Esophagus muscularis mucosa (tissue), 4 donors: Measurements from ENCODE around the gene TMED10. TPM values are rescaled to one million over a fixed set of nuclear protein-coding genes. Genes with fewer than 3 reads are reported as not detected.
A peak's percentile ranks its signal among the peaks of the same experiment; 100 is the strongest.

ENCODE experiments used
- DNase-seq: peaks from one replicate; pipeline ENCODE4 v3.0.0-alpha.2; 2017; ENCODE audit errors: extremely low spot score
- H3K27ac ChIP-seq, 4 donors: fragments of 200-600 bp; sonication (generic); replicated peaks in 1 of 4; 1 replicate in 3 of 4; 2 replicates in 1 of 4; pipeline ENCODE4 v1.5.1; 2016 to 2019; ENCODE audit warnings: mild to moderate bottlenecking in 1 of 4
- H3K27me3 ChIP-seq, 4 donors: fragments of 200-600 bp; sonication (generic); one replicate each; pipeline versions ENCODE4 v1.5.1 to v1.6.0; 2016 to 2019
- H3K36me3 ChIP-seq, 4 donors: fragments of 200-600 bp; sonication (generic); one replicate each; pipeline ENCODE4 v1.5.1; 2016 to 2019
- H3K4me1 ChIP-seq, 4 donors: fragments of 200-600 bp; sonication (generic); one replicate each; pipeline ENCODE4 v1.5.1; 2016 to 2019
- H3K4me3 ChIP-seq, 4 donors: fragments of 200-600 bp; sonication (generic); 1 replicate in 2 of 4; 2 replicates in 2 of 4; pipeline ENCODE4 v1.5.1; 2016 to 2019; ENCODE audit warnings: mild to moderate bottlenecking in 4 of 4, moderate library complexity in 1 of 4
- H3K9me3 ChIP-seq, 4 donors: fragments of 200-600 bp; sonication (generic); 1 replicate in 3 of 4; 2 replicates in 1 of 4; pipeline ENCODE4 v1.5.1; 2016 to 2019
- EP300 ChIP-seq: sonication (generic); formaldehyde crosslinking; IDR thresholded peaks from one replicate; pipeline ENCODE4 v1.6.1; 2017; ENCODE audit warnings: antibody characterized with exemption
- POLR2A ChIP-seq: fragments of 450-650 bp; IDR thresholded peaks from one replicate; pipeline ENCODE4 v1.6.1; 2017; ENCODE audit warnings: antibody characterized with exemption, moderate library complexity, mild to moderate bottlenecking, low read depth
- POLR2AphosphoS5 ChIP-seq, 2 donors: sonication (generic); formaldehyde crosslinking; IDR thresholded peaks; one replicate each; pipeline ENCODE4 v1.6.1; 2017; ENCODE audit warnings: antibody characterized with exemption in 2 of 2
- WGBS: methylation state at CpG from one replicate; pipeline ENCODE4 v1.1.5; 2018; 5-methylcytosine and 5-hydroxymethylcytosine counted together
- intact Hi-C: fragments of 100-400 bp; cut with DNase I; formaldehyde crosslinking; loops from one replicate; pipeline ENCODE4 v1.15.1; 2023
- total RNA-seq, 4 donors: library from RNA; depleted of rRNA; stranded (reverse); fragments of >200 nt; gene quantifications; one replicate each; pipeline versions ENCODE4 v1.1.0 to v1.2.1, GENCODE V29; 2016
- TF ChIP-seq, protein P1 (sequence below), 3 experiments: fragments of 200-600 bp in 2 of 3; fragments of 450-650 bp in 1 of 3; sonication (generic) in 2 of 3; IDR thresholded peaks; one replicate each; pipeline ENCODE4 v1.5.1; 2017 to 2019; ENCODE audit warnings: antibody characterized with exemption in 3 of 3, mild to moderate bottlenecking in 2 of 3, moderate library complexity in 1 of 3

The TMED10 gene
- total RNA-seq, 4 donors from 2014 or later: 115 to 164 (median 129) TPM

- Histone ChIP-seq H3K4me3 (no peak overlapping the region), H3K27me3 (no peaks in the 10 kb centered on the region), H3K36me3 (peaks cover 0 to 4% (median 0%) of the 10 kb centered on the region in 4 donors), H3K27ac (no peak overlapping the region), H3K4me1 (peaks cover 43 to 82% (median 78%) of the 10 kb centered on the region in 4 donors), H3K9me3 (no peaks in the 10 kb centered on the region)
- DNase-seq: no peak
- 84% methylated on average over 3 of the region's 3 CpGs for WGBS
- no peak for TF ChIP-seq EP300
- TF ChIP-seq, protein P1, sequence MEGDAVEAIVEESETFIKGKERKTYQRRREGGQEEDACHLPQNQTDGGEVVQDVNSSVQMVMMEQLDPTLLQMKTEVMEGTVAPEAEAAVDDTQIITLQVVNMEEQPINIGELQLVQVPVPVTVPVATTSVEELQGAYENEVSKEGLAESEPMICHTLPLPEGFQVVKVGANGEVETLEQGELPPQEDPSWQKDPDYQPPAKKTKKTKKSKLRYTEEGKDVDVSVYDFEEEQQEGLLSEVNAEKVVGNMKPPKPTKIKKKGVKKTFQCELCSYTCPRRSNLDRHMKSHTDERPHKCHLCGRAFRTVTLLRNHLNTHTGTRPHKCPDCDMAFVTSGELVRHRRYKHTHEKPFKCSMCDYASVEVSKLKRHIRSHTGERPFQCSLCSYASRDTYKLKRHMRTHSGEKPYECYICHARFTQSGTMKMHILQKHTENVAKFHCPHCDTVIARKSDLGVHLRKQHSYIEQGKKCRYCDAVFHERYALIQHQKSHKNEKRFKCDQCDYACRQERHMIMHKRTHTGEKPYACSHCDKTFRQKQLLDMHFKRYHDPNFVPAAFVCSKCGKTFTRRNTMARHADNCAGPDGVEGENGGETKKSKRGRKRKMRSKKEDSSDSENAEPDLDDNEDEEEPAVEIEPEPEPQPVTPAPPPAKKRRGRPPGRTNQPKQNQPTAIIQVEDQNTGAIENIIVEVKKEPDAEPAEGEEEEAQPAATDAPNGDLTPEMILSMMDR (IDR thresholded peaks at IDR 0.05): no peak
- no peak for TF ChIP-seq POLR2AphosphoS5 (IDR thresholded peaks at IDR 0.05)
- TF ChIP-seq POLR2A: no peak
- intact Hi-C loops: no loop called here
These were observed 7.7 kb downstream of the TMED10 start for GRCh38 chr14:75168586-75169335.

- Histone ChIP-seq H3K9me3 (no peaks in the 10 kb centered on the region), H3K4me1 (peaks cover 35 to 70% (median 67%) of the 10 kb centered on the region in 4 donors), H3K4me3 (no peak overlapping the region), H3K27me3 (no peaks in the 10 kb centered on the region), H3K36me3 (no peaks in the 10 kb centered on the region), H3K27ac (peak overlapping the region in 1 of 4 donors; percentile 14)
- DNase-seq: no peak
- intact Hi-C loops: no loop called here
- WGBS: 96% methylated on average over 2 of the region's 2 CpGs
- TF ChIP-seq EP300 (no peak), POLR2A (no peak), POLR2AphosphoS5 (IDR thresholded peaks at IDR 0.05) (no peak)
- TF ChIP-seq, protein P1 (IDR thresholded peaks at IDR 0.05): no peak
These were observed 9.1 kb downstream of the TMED10 start for GRCh38 chr14:75167325-75167724.

DNA sequence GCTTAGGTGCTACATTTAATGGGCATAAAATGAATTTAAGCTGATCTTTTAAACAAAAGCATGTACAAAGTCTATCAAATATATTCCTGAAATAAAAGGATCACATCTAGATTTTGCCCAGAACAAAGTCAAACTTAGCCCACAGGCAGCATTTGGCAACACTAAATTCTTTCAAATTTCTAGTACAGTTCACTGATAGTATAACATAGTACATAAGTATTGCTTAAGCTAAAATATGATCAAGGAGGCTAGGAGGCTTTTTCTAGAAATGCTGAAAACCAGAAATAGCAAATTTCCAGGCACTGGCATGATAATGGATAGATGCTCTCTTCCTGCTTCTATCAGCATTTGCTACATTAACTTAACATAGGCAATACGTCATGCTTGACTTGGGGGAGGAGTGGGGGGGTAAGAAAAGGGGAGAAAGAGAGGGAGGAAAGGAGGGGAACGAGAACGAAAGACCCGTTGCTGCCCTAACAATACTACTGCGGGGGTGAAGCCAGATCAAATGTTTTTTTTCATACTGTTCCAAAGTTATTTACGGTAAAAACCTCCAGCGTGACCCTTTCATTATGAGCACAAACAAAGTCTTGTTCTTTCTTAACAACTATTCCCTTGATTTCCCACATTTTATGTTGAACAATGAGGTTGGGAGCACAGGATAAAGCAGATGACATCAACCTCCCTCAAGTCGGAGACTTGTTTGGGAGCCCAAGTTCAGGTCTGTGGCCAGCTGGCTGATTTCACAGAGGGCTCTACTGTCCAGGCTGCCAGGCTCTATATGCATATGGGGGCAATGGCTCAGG, 10.6 kb downstream of the TMED10 start:
- H3K4me3 ChIP-seq: no peak overlapping the region
- intact Hi-C loops: no loop called here
- no peaks in the 10 kb centered on the region for H3K9me3 ChIP-seq
- no peak for DNase-seq
- H3K27me3 ChIP-seq: no peaks in the 10 kb centered on the region
- H3K36me3 ChIP-seq: no peaks in the 10 kb centered on the region
- H3K27ac ChIP-seq: peak overlapping the region in 1 of 4 donors; percentile 31
- H3K4me1 ChIP-seq: peaks cover 28 to 71% (median 61%) of the 10 kb centered on the region in 4 donors
- TF ChIP-seq, protein P1 (IDR thresholded peaks at IDR 0.05): no peak
- TF ChIP-seq EP300: no peak
- no peak for TF ChIP-seq POLR2AphosphoS5 (IDR thresholded peaks at IDR 0.05)
- TF ChIP-seq POLR2A: no peak
- 57% methylated on average over 8 of the region's 8 CpGs for WGBS

GRCh38 chr14:75164809-75165208, 11.6 kb downstream of the TMED10 start:
- Histone ChIP-seq H3K9me3 (no peaks in the 10 kb centered on the region), H3K36me3 (no peaks in the 10 kb centered on the region), H3K27ac (no peak overlapping the region), H3K27me3 (no peaks in the 10 kb centered on the region), H3K4me3 (no peak overlapping the region), H3K4me1 (peaks cover 32 to 74% (median 65%) of the 10 kb centered on the region in 4 donors)
- no peak for DNase-seq
- intact Hi-C loops: no loop called here
- 98% methylated on average over 1 of the region's 1 CpG for WGBS
- TF ChIP-seq, protein P1 (IDR thresholded peaks at IDR 0.05): no peak
- TF ChIP-seq EP300: no peak
- TF ChIP-seq POLR2A: no peak
- TF ChIP-seq POLR2AphosphoS5 (IDR thresholded peaks at IDR 0.05): no peak
